Limb (tissue), 2 donors: ENCODE data around the gene MXD4.
"Not testable (repeated sequence)": the region's sequence is repeated elsewhere in the genome, so short reads cannot be mapped to it uniquely, and the experiment has no call there.

Experiments used
- DNase-seq, 2 donors: peaks; one replicate each; pipeline ENCODE4 v3.0.0-alpha.2; 2016; ENCODE audit errors: extremely low spot score in 2 of 2

MXD4 gene

DNA sequence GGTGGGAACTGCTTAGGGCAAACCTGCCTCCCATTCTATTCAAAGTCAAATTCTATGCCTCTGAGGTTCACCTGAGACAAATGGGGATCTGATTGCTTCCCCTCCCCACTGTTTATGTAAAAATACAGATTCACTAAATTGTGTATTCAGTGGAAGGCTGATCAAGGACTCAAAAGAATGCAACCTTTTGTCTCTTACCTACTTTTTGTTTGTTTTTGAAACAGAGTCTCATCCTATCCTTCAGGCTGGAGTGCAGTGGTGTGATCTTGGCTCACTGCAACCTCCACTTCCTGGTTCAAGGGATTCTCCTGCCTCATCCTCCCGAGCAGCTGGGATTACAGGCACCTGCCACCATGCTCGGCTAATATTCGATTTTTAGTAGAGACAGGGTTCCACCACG is 40.5 kb downstream of the MXD4 start:
- DNase-seq = not testable (repeated sequence)

DNA sequence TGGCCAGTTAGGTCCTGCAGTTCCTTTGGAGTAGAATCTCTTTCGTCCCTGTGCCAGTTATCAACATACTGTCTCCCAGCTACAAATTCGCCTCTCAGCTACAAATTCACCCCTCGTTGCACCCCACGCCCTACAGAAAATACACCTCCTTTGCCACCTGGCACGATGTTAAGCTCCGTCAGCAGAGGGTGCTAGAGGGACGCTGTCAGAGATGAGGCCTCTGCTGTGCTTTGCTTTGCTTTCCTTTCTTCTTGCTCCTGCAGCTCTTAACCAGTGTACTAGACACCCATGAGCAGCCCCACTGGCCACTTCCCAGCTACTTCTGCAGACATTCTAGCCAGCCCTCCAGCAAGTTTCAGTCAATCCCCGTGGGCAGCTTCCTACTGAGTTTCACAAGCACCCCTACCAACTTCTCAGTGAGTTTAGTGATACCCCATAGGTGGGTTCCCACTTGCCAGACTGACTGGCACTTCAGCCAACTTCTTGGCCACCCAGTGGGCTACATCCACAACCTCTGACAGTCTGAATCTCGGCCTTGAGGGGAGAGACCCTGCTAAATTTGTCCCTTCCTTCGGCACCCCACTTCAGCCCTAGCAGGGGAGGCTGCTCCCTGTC is 41.8 kb downstream of the MXD4 start:
- DNase-seq = peak; percentile 76 to 84

DNA sequence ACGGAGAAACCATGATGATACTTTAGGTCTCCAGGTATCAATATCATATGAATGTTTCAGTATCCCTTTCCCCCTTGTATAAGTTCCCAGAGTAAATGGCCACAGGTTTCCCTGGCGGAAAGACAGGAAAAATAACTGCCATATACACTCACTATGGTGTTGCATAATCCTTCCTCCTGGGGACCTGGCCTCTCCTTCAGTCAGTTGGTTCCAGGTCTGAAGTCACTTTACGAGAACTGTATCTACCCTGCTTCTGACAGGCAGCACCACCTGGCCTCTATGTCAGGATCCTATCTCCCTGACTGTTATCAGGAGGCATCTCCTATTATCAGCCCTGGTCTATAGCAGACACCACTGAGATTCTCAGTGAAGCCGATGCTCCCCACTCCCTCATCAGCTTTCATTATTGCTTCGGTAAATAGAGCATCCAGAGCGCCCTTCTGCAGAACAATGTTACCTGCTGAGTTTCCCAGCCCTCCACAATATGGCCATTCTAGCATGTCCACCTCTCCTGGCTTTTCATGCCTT is 42.6 kb downstream of the MXD4 start:
- DNase-seq = no peak

DNA sequence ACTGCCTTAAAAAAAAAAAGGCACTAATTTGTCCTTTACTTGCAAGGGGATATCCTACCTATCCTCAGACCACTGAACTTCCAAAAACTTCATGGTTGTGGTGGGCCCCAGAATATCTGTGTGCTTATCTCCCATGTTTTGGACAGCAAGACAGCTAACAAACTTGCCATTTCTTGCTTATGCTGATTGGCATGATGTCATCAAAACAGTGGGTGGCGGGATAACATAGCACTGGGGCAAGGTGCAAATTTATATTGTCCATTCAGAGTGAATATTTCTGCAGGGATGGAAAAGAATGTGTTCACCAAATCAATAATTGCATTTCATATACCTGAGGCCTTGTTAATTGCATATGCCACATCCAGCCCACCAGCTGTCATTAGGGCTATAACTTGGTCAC is 43.5 kb downstream of the MXD4 start:
- no peak for DNase-seq

DNA sequence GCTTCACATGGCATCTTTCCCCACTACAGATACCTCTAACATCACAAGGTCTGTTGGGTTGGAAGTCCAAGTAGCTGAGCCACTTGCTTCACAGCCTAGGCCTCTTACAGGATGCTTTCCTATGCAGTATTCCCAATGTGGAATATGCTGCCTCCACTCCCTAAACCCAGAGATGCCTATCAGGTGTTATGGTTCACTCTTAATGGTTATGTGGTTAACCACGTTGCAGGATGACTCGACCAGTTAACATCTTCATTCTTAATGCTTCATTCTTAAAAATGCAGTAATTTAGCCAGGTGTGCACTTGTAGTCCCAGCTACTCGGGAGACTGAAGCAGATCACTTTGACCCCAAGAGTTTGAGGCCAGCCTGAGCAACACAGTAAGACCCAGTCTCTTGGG is 44.2 kb downstream of the MXD4 start:
- no peak for DNase-seq

DNA sequence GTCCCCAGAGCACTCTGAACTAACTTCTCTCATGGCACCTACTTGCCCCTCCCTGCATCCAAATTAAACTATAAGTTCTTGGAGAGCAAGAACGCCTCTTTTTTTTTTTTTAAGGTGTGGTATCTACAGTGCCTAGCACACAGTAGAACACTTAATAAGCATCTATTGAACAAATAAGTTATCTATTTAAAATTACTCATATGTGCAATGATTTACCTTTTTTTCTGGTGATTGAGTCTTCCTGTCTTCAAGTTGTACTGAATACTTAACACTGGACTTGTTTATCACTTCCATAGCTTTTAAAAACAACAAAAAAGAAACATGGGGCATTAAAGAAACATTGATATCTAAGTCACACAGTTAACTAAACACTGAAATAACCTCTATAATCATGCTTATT is 49.1 kb downstream of the MXD4 start:
- DNase-seq = no peak

DNA sequence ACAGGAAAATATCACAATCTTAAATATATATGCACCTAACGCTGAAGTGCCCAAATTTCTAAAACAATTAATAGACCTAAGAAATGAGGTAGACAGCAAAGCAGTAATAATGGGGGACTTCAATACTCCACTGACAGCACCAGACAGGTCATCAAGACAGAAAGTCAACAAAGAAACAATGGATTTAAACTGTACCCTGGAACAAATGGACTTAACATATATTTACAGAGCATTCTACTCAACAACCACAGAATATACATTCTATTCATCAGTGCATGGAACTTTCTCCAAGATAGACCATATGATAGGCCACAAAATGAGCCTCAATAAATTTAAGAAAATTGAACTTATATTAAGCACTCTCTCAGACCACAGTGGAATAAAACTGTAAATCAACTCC is 59.1 kb downstream of the MXD4 start:
- not testable (repeated sequence) for DNase-seq
